HG02943 (cell line): ENCODE results near the gene CEBPA.
"Not testable (repeated sequence)": the region's sequence is repeated elsewhere in the genome, so short reads cannot be mapped to it uniquely, and the experiment has no call there.

ENCODE experiments used
- ATAC-seq: cut with Tn5 transposase; IDR thresholded peaks from one replicate; pipeline ENCODE4 v1.9.1; 2021; ENCODE audit warnings: mild to moderate bottlenecking, low read depth, moderate library complexity; ENCODE audit not compliant: unreplicated experiment

The CEBPA gene

DNA sequence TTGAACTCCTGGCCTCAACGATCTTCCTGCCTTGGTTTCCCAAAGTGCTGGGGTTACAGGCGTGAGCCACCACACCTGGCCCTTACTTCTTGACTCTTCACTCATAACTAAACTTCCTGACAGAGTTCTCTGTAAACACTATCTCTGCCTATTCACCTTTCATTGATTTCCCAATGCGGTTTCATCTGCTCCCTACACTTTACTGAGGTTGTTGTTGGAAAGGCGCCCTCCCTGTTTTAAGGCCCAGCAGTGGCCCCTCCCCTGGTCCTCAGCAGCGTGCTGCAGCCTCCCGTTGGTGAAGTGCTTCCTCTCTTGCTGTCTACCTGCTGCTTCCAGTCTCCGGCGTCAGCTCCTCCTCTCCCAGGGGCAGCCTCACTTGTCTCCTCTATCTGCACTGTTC lies 26.7 kb upstream of the CEBPA start:
- no peak for ATAC-seq

- no peak for ATAC-seq
Observed at GRCh38 chr19:33325920-33326319, 23.6 kb upstream of the CEBPA start.

GRCh38 chr19:33324628-33325027 lies 22.3 kb upstream of the CEBPA start:
- ATAC-seq, result no peak

DNA sequence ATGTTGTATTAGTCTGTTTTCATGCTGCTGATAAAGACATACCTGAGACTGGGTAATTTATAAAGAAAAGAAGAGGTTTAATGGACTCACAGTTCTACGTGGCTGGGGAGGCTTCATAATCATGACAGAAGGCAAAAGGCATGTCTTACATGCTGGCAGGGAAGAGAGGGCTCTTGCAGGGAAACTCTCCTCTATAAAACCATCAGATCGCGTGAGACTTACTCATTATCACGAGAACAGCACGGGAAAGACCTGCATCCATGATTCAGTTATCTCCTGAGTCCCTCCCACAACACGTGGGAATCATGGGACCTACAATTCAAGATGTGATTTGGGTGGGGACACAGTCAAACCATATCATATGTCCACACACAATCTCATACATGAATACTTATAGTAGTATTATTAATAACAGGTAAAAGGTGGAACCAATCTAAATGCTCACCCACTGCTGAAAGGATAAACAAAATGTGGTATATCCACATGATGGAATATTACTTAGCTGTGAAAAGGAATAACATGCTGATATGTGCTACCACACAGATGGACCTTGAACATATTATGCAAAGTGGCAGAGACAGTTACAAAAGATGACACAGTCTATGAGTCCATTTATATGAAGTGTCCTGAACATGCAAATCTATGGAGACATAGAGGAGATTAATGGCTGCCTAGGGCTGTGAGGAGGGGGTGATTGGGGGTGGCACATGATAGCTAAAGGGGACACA lies 20.9 kb upstream of the CEBPA start:
- ATAC-seq, result no peak

DNA sequence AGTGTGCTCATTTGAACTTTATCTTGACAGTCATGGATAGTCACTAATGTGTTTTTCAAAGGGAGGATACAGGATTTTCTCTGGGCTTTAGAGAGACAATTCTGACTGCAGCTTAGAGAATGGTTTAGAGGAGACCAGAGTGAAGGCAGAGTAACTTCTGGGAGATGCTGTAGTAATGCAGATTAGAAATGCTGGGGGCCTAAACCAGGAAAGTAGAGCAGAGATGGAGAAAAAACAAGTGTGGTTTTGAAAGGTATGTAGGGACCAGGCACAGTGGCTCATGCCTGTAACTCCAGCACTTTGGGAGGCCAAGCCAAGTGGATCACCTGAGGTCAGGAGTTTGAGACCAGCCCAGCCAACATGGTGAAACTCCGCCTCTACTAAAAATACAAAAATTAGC lies 18.3 kb upstream of the CEBPA start:
- ATAC-seq, result no peak

GRCh38 chr19:33317991-33318390 lies 15.7 kb upstream of the CEBPA start:
- not testable (repeated sequence) for ATAC-seq

- no peak for ATAC-seq
Observed at GRCh38 chr19:33317517-33317916, 15.2 kb upstream of the CEBPA start.

- no peak for ATAC-seq
Observed at GRCh38 chr19:33316541-33317264, 14.4 kb upstream of the CEBPA start.

GRCh38 chr19:33312808-33313207 lies 10.5 kb upstream of the CEBPA start:
- ATAC-seq, result not testable (repeated sequence)

DNA sequence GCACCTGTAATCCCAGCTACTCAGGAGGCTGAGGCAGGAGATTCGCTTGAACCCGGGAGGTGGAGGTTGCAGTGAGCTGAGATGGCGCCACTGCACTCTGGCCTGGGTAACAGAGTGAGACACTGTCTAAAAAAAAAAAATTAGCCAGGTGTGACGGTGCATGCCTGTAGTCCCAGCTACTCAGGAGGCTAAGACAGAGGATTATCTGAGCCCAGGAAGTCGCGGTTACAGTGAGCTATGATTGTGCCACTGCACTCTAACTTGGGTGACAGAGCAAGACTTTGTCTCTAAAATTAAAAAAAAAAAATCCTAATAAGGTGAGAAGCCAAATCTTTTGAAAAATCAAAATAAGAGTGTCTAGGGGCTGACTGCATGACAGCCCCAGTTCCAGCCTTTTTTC lies 9.7 kb upstream of the CEBPA start:
- no peak for ATAC-seq

DNA sequence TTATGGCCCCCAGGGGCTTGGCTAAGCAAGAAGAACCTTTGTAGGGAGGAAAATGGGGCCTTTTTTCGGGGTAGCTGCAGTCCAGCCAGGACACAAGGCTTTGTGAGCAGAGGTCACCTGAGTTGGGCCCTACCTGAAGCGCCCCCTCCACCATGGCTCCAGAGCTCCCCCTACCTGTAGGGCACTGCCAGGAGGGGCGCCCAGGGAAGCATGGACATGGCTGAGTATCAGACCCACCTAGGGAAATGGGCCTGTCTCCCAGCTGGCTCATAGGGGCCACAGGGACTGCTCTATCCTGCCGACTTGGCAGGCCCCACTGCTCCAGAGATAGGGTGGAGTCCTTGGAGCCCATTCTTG lies 9.0 kb upstream of the CEBPA start:
- ATAC-seq, result no peak

DNA sequence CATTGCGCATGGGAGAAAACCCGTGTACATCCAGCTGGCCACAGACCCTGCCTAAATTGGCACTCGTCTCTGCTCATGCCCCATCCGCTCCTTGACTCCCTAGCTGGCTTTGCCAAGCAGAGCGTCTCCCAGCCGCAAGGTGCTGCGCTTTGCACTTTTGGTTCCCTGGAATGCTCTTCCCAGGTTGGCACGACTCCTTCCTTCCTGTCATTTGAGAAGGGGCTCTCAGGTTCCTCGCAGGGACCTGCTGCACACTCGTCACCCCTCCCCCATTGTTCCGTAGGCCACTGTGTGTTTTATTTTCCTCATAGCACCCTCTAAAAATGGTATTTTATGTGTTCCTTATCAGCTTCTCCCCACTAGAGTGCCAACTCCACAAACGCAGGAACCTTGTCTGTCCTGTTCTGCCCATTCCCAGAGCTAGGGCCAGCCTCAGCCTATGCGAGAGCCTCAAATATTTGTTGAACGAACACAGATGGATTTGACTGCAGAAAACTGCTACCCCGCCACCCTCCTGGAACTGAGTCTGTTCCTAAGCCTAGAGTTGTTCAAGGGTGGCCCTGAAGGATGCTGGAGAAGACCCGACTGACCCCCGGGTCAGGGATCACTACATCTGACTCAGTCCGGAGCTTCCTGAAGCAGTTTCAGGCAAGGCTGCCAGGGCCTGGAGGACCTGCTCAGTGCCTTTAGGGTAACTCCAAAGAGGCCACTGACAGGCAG lies 8.4 kb upstream of the CEBPA start:
- no peak for ATAC-seq

DNA sequence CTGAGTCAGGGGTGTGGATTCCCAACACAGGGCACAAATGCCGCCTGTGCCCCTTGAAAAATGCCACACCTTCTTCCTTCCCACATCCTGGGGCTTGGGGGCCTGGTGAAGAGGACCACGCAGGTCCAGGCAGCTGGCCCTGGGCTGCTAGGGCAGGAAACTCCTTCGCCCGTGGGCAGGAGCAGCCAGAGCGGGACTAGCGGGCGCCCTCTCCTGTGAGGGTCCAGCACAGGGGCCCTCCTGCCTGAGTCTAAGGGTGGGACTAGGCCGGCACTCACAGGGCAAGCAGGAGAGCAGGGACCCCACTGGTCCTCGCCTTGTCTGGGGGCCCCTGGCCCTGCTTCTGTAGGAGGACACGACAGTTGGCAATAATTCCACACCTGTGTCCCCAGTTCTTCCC lies 7.5 kb upstream of the CEBPA start:
- ATAC-seq, result no peak

DNA sequence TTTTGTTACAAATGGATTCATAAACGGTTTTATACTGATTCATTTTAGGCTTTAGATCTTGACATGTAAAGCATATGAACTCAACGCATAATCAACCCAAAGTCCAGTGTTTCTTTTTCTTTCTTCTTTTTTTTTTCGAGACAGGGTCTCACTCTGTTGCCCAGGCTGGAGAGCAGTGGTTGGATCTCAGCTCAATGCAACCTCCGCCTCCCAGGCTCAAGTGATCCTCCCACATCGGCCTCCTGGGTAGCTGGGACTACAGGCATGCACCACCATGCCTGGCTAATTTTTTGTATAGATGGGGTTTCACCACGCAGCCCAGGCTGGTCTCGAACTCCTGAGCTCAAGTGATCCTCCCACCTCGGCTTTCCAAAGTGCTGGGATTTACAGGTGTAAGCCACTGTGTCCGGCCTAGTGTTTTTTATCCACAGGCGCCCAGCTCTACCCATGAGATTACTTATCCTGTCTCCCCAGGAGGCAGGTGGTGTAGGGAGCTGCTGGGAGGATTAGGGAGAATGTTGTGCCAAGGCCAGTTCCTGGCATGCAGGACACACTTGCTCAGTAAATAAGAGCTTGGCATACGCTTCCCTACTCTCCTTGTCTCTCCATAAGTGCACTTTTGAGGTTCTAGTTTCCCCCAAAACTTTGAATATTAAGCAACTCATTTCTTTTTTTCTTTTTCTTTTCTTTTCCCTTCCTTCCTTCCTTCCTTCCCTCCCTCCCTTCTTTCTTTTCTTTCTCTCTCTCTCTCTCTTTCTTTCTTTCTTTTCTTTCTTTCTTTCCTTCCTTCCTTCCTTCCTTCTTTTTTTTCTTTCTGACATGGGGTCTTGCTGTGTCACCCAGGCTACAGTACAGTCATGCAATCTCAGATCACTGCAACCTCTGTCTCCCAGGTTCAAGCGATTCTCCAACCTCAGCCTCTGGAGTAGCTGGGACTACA lies 4.8 kb upstream of the CEBPA start:
- no peak for ATAC-seq

DNA sequence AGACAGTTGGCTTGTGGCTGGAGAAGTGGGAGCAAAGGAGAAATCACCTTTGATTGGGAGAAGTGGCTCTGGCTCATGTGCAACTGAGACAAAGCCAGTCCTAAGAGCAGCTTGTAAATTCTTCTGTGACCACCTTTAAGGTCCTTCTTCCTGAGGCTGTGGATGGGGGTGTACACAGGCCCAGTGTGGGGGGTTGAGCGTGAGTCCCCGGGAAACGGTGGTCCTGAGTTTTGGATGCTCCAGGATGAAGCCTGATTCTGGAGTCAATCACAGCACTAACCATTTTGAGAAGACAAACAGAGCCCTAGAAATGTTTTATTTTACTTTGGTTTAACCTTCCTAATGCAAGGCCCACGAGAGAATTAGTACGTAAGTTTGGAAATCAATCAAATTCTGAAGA lies 3.9 kb upstream of the CEBPA start:
- ATAC-seq, result no peak

GRCh38 chr19:33304760-33305647 lies 2.7 kb upstream of the CEBPA start:
- no peak for ATAC-seq

DNA sequence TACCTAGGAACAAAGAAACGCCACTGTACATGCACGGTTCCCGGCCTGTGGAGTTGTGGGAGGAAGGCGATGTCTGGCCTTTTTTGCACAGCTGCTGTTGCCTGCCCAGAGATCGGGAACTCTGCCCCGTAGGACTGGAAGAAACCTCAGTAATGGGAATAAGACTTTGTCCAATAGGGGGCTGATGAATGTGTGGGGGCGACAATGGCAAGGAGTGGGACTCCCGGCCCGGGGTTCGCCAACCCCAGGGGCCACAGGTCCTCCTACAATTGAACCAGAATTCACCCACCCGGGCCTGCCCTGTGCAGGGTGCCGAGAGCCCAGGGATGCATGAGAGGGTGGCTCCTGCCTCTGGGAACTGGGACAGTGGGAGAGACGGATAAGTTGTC lies 2.0 kb upstream of the CEBPA start:
- no peak for ATAC-seq

DNA sequence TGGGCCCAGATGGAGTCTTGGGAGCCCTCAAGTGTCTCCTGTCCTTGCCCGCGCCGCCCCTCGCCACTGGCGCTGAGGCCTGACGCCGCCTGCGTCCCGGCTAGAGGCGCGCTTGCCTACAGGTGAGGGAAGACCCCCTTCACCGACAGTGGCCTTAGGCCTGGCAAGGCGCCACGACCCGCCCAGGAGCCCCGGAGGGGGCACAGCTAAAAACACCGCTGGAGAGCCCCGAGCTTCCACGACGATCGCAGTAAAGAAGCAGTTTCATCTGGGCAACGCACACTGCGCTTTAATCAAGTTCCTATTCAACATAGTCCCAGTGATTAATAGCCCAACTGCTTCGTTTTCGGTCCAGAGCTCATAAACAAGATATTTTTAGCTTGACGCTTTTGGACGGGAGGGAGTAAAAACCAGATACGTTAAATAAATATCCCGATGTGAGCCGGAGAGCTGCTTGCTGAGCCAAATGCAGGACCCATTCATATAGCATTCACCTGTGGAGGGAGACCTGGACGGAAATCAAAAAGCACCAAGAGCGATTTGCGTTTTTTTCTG lies 1.5 kb upstream of the CEBPA start:
- no peak for ATAC-seq
